Smooth muscle cell (in vitro differentiated cells): ENCODE data around the gene KCNB1. TPM values are rescaled to one million over a fixed set of nuclear protein-coding genes. Genes with fewer than 3 reads are reported as not detected.

Source experiments
- DNase-seq: peaks from one replicate; lab custom pipeline; 2025; ENCODE audit not compliant: unreplicated experiment; lab: John Stamatoyannopoulos, UW
- H2AFZ ChIP-seq: fragments of 200-600 bp; sonication (generic); 2 replicates; pipeline ENCODE4 v1.6.0; 2016; ENCODE audit warnings: antibody characterized with exemption, low read depth, mild to moderate bottlenecking
- H3F3A ChIP-seq: fragments of 200-600 bp; sonication (generic); 2 replicates; pipeline ENCODE4 v1.6.0; 2017; ENCODE audit warnings: antibody characterized with exemption, low read depth
- H3K27ac ChIP-seq: fragments of 200-600 bp; sonication (generic); 2 replicates; pipeline ENCODE4 v1.5.1; 2016; ENCODE audit warnings: low read depth, mild to moderate bottlenecking
- H3K27me3 ChIP-seq: fragments of 200-600 bp; sonication (generic); 2 replicates; pipeline ENCODE4 v1.6.1; 2016; ENCODE audit warnings: low read depth, mild to moderate bottlenecking
- H3K36me3 ChIP-seq: fragments of 200-600 bp; sonication (generic); 2 replicates; pipeline ENCODE4 v1.5.1; 2016; ENCODE audit warnings: low read depth
- H3K4me1 ChIP-seq: fragments of 200-600 bp; sonication (generic); 2 replicates; pipeline ENCODE4 v1.5.1; 2016; ENCODE audit warnings: low read depth
- H3K4me2 ChIP-seq: fragments of 200-600 bp; sonication (generic); 2 replicates; pipeline ENCODE4 v1.6.0; 2016; ENCODE audit warnings: mild to moderate bottlenecking
- H3K4me3 ChIP-seq: fragments of 200-600 bp; sonication (generic); 2 replicates; pipeline ENCODE4 v1.5.1; 2016; ENCODE audit warnings: mild to moderate bottlenecking
- H3K79me2 ChIP-seq: fragments of 200-600 bp; sonication (generic); 2 replicates; pipeline ENCODE4 v1.6.0; 2016; ENCODE audit warnings: low read depth, mild to moderate bottlenecking
- H3K9ac ChIP-seq: fragments of 200-600 bp; sonication (generic); 2 replicates; pipeline ENCODE4 v1.6.0; 2016; ENCODE audit warnings: low read depth
- H3K9me3 ChIP-seq: fragments of 200-600 bp; sonication (generic); replicated peaks from 2 replicates; pipeline ENCODE4 v1.5.1; 2016; ENCODE audit warnings: low read depth
- H4K20me1 ChIP-seq: fragments of 200-600 bp; sonication (generic); 2 replicates; pipeline ENCODE4 v1.6.0; 2016; ENCODE audit warnings: low read depth
- CTCF ChIP-seq: fragments of 200-600 bp; sonication (generic); IDR thresholded peaks from 2 replicates; pipeline ENCODE4 v1.5.1; 2017; ENCODE audit warnings: borderline replicate concordance, mild to moderate bottlenecking, antibody characterized with exemption; ENCODE audit not compliant: insufficient read depth, poor library complexity, severe bottlenecking
- WGBS: methylation state at CpG from one replicate; pipeline ENCODE4 v1.1.7; 2016; ENCODE audit warnings: low lambda C conversion rate; 5-methylcytosine and 5-hydroxymethylcytosine counted together
- polyA plus RNA-seq: library from polyadenylated mRNA; unstranded; fragments of >200 nt; fragmentation: Nextera tagmentation; extraction: Ambion mirVana; gene quantifications from 2 replicates; pipeline ENCODE4 v1.2.1, GENCODE V29; 2016
- total RNA-seq: library from RNA; depleted of rRNA; stranded (reverse); fragments of >200 nt; gene quantifications from 2 replicates; pipeline ENCODE4 v1.2.3, GENCODE V29; 2014

Gene KCNB1
- total and polyA plus RNA-seq, 2 experiments from 2014 or later: not detected

- WGBS: 88% methylated on average over 13 of the region's 13 CpGs
- H3K9me3 ChIP-seq: no peaks in the 10 kb centered on the region
- H4K20me1 ChIP-seq: no peaks in the 10 kb centered on the region
- H3K79me2 ChIP-seq: no peaks in the 10 kb centered on the region
- no peaks in the 10 kb centered on the region for H3K4me1 ChIP-seq
- no peak overlapping the region for H2AFZ ChIP-seq
- peaks cover 18% of the 10 kb centered on the region for H3K27me3 ChIP-seq
- no peak overlapping the region for H3K9ac ChIP-seq
- H3K4me2 ChIP-seq: no peak overlapping the region
- H3F3A ChIP-seq: no peaks in the 10 kb centered on the region
- H3K4me3 ChIP-seq: no peak overlapping the region
- H3K27ac ChIP-seq: no peak overlapping the region
- H3K36me3 ChIP-seq: no peaks in the 10 kb centered on the region
- no peak for DNase-seq
- no peak for TF ChIP-seq CTCF
Observed at GRCh38 chr20:49427751-49428518, 54.5 kb downstream of the KCNB1 start.

- no peaks in the 10 kb centered on the region for H4K20me1 ChIP-seq
Observed at GRCh38 chr20:49426873-49427272, 55.6 kb downstream of the KCNB1 start.

GRCh38 chr20:49426395-49426794, 56.1 kb downstream of the KCNB1 start:
- Histone ChIP-seq H3K9ac (no peak overlapping the region), H3K4me2 (no peak overlapping the region), H3K79me2 (no peaks in the 10 kb centered on the region), H3K9me3 (no peaks in the 10 kb centered on the region), H3K4me3 (no peak overlapping the region), H3K36me3 (no peaks in the 10 kb centered on the region), H3K27me3 (peaks cover 17% of the 10 kb centered on the region), H3F3A (no peaks in the 10 kb centered on the region), H3K4me1 (no peaks in the 10 kb centered on the region), H3K27ac (no peak overlapping the region), H4K20me1 (no peaks in the 10 kb centered on the region), H2AFZ (no peak overlapping the region)
- DNase-seq: no peak
- WGBS: 93% methylated on average over 5 of the region's 5 CpGs
- TF ChIP-seq CTCF: no peak

More at GRCh38 chr20:49426873-49427272, 55.6 kb downstream of the KCNB1 start:
- Histone ChIP-seq H3K27me3 (peaks cover 17% of the 10 kb centered on the region), H3K4me1 (no peaks in the 10 kb centered on the region), H3K79me2 (no peaks in the 10 kb centered on the region), H2AFZ (no peak overlapping the region), H3K9me3 (no peaks in the 10 kb centered on the region), H3F3A (no peaks in the 10 kb centered on the region), H3K4me3 (no peak overlapping the region), H3K4me2 (no peak overlapping the region), H3K36me3 (no peaks in the 10 kb centered on the region), H3K9ac (no peak overlapping the region), H3K27ac (no peak overlapping the region)
- 0% methylated on average over 1 of the region's 1 CpG for WGBS
- no peak for TF ChIP-seq CTCF
- DNase-seq: no peak

GRCh38 chr20:49424536-49424935, 57.9 kb downstream of the KCNB1 start:
- Histone ChIP-seq H3K4me3 (no peak overlapping the region), H3K27ac (no peak overlapping the region), H4K20me1 (no peaks in the 10 kb centered on the region), H2AFZ (no peak overlapping the region), H3K4me2 (no peak overlapping the region), H3K9me3 (no peaks in the 10 kb centered on the region), H3K27me3 (peaks cover 13% of the 10 kb centered on the region), H3K4me1 (no peaks in the 10 kb centered on the region), H3K79me2 (no peaks in the 10 kb centered on the region), H3K9ac (no peak overlapping the region), H3F3A (no peaks in the 10 kb centered on the region), H3K36me3 (no peaks in the 10 kb centered on the region)
- no peak for TF ChIP-seq CTCF
- no peak for DNase-seq
- whole genome bisulfite sequencing: 71% methylated on average over 13 of the region's 13 CpGs
